CD14-positive monocyte (primary cell): ENCODE data around the gene COPS3. TPM values are rescaled to one million over a fixed set of nuclear protein-coding genes. Genes with fewer than 3 reads are reported as not detected.
A peak's percentile ranks its signal among the peaks of the same experiment; 100 is the strongest.

Experiments used
- DNase-seq, 3 donors: peaks; one replicate each; pipeline ENCODE4 v3.0.0-alpha.2; 2011 to 2022
- H2AFZ ChIP-seq: 2 replicates; pipeline ENCODE4 v1.6.0; 2012; ENCODE audit warnings: mild to moderate bottlenecking, low read depth, low read length, inconsistent platforms; ENCODE audit not compliant: insufficient read depth, poor library complexity, severe bottlenecking
- H3K27ac ChIP-seq, 2 donors: 1 replicate in 1 of 2; 2 replicates in 1 of 2; pipeline ENCODE4 v1.5.1; 2012 to 2013; ENCODE audit warnings: low read length in 2 of 2, control low read depth in 1 of 2, inconsistent platforms in 1 of 2, low read depth in 1 of 2, mild to moderate bottlenecking in 1 of 2
- H3K27me3 ChIP-seq, 2 donors: one replicate each; pipeline versions ENCODE4 v1.6.0 to v1.6.1; 2011 to 2013; ENCODE audit warnings: low read length in 2 of 2; ENCODE audit not compliant: control insufficient read depth in 2 of 2, insufficient read depth in 2 of 2
- H3K36me3 ChIP-seq, 2 donors: replicated peaks in 1 of 2; 1 replicate in 1 of 2; 2 replicates in 1 of 2; pipeline versions ENCODE4 v1.5.1 to v1.6.1; 2012 to 2013; ENCODE audit warnings: low read length in 2 of 2, control low read depth in 1 of 2, inconsistent platforms in 1 of 2, mild to moderate bottlenecking in 1 of 2; ENCODE audit not compliant: insufficient read depth in 2 of 2, control insufficient read depth in 1 of 2
- H3K4me1 ChIP-seq, 2 donors: 1 replicate in 1 of 2; 2 replicates in 1 of 2; pipeline versions ENCODE4 v1.5.1 to v1.6.1; 2012 to 2013; ENCODE audit warnings: low read length in 2 of 2, control low read depth in 1 of 2, inconsistent platforms in 1 of 2, mild to moderate bottlenecking in 1 of 2, moderate library complexity in 1 of 2; ENCODE audit not compliant: insufficient read depth in 2 of 2, control insufficient read depth in 1 of 2
- H3K4me2 ChIP-seq: replicated peaks from 2 replicates; pipeline ENCODE3; 2012; ENCODE audit warnings: low read length, moderate library complexity, mild to moderate bottlenecking; ENCODE audit not compliant: poor library complexity, severe bottlenecking; ENCODE audit errors: extremely low read depth
- H3K4me3 ChIP-seq, 3 experiments: fragments of 200-600 bp in 1 of 3; sonication (generic) in 1 of 3; replicated peaks in 1 of 3; 1 replicate in 2 of 3; 2 replicates in 1 of 3; pipeline ENCODE4 v1.5.1; 2011 to 2013; ENCODE audit warnings: low read length in 3 of 3, mild to moderate bottlenecking in 3 of 3, control low read depth in 2 of 3, low read depth in 2 of 3, inconsistent platforms in 1 of 3, moderate library complexity in 1 of 3
- H3K79me2 ChIP-seq: 2 replicates; pipeline ENCODE4 v1.6.0; 2012; ENCODE audit warnings: mild to moderate bottlenecking, control low read depth, inconsistent platforms, low read length, moderate library complexity; ENCODE audit not compliant: insufficient read depth
- H3K9ac ChIP-seq: 2 replicates; pipeline ENCODE4 v1.6.0; 2017; ENCODE audit warnings: low read length, mild to moderate bottlenecking; ENCODE audit not compliant: insufficient read depth, poor library complexity, severe bottlenecking
- H3K9me3 ChIP-seq, 2 donors: replicated peaks in 1 of 2; 1 replicate in 1 of 2; 2 replicates in 1 of 2; pipeline versions ENCODE4 v1.5.1 to v1.6.1; 2012 to 2013; ENCODE audit warnings: low read length in 2 of 2, control low read depth in 1 of 2; ENCODE audit not compliant: control insufficient read depth in 1 of 2, insufficient read depth in 1 of 2
- H4K20me1 ChIP-seq: 2 replicates; pipeline ENCODE4 v1.6.0; 2012; ENCODE audit warnings: mild to moderate bottlenecking, low read length, control low read depth, moderate library complexity; ENCODE audit not compliant: insufficient read depth
- H3K27ac Mint-ChIP-seq, 7 donors: one replicate each; pipeline ENCODE4 v1.8.0; 2020; ENCODE audit warnings: mild to moderate bottlenecking in 7 of 7, mixed read lengths in 7 of 7, moderate library complexity in 6 of 7, inconsistent platforms in 2 of 7
- H3K27me3 Mint-ChIP-seq, 3 donors: one replicate each; pipeline ENCODE4 v1.8.0; 2021 to 2022; ENCODE audit warnings: low read depth in 3 of 3, mild to moderate bottlenecking in 3 of 3, mixed read lengths in 3 of 3, moderate library complexity in 3 of 3, inconsistent platforms in 1 of 3
- H3K36me3 Mint-ChIP-seq, 2 donors: one replicate each; pipeline ENCODE4 v1.8.0; 2020; ENCODE audit warnings: mixed read lengths in 2 of 2, inconsistent platforms in 1 of 2, mild to moderate bottlenecking in 1 of 2
- H3K4me1 Mint-ChIP-seq: one replicate; pipeline ENCODE4 v1.8.0; 2020; ENCODE audit warnings: mild to moderate bottlenecking, mixed read lengths
- H3K4me3 Mint-ChIP-seq, 2 donors: one replicate each; pipeline ENCODE4 v1.8.0; 2020; ENCODE audit warnings: mild to moderate bottlenecking in 2 of 2, mixed read lengths in 2 of 2, moderate library complexity in 1 of 2
- H3K9me3 Mint-ChIP-seq, 7 donors: one replicate each; pipeline ENCODE4 v1.8.0; 2020 to 2022; ENCODE audit warnings: mixed read lengths in 7 of 7, mild to moderate bottlenecking in 6 of 7, moderate library complexity in 6 of 7, inconsistent platforms in 2 of 7
- CTCF ChIP-seq: fragments of 200-600 bp; IDR thresholded peaks from one replicate; pipeline ENCODE4 v1.8.0; 2022; ENCODE audit warnings: antibody characterized with exemption, mild to moderate bottlenecking
- WGBS: methylation state at CpG from one replicate; pipeline ENCODE4 v1.1.5; 2013; ENCODE audit warnings: missing lambda C conversion rate; ENCODE audit not compliant: insufficient coverage; 5-methylcytosine and 5-hydroxymethylcytosine counted together
- intact Hi-C, 2 donors: fragments of 100-400 bp; cut with micrococcal nuclease; formaldehyde crosslinking; loops; one replicate each; pipeline versions ENCODE4 v1.15.0 to v1.15.1; 2023
- polyA plus RNA-seq, 3 donors: library from polyadenylated mRNA; depleted of rRNA in 1 of 3; unstranded in 2 of 3; stranded (reverse) in 1 of 3; fragments of 300-500 nt in 2 of 3; fragments of >200 nt in 1 of 3; fragmentation: Illumina TruSeq in 2 of 3; gene quantifications; 1 replicate in 2 of 3; 2 replicates in 1 of 3; pipeline ENCODE4 v1.2.3, GENCODE V29; 2012 to 2021

The COPS3 gene
- polyA plus RNA-seq, 3 donors, result 47.6 to 122 (median 117) TPM

- H3K79me2 ChIP-seq, result no peaks in the 10 kb centered on the region
Observed at GRCh38 chr17:17221329-17221728, 59.7 kb downstream of the COPS3 start.

GRCh38 chr17:17220529-17220928 is 60.5 kb downstream of the COPS3 start:
- no peak for DNase-seq
- Histone ChIP-seq H3K4me3 (no peak overlapping the region), H2AFZ (no peak overlapping the region), H3K27ac (no peak overlapping the region), H3K4me1 (no peaks in the 10 kb centered on the region), H3K36me3 (peaks cover 95 to 100% of the 10 kb centered on the region in 2 donors), H3K27me3 (no peaks in the 10 kb centered on the region), H3K79me2 (no peaks in the 10 kb centered on the region), H4K20me1 (peaks cover 62% of the 10 kb centered on the region), H3K9me3 (no peaks in the 10 kb centered on the region), H3K4me2 (no peak overlapping the region), H3K9ac (no peak overlapping the region)
- Mint-ChIP-seq H3K27me3 (peaks cover 0 to 1% (median 0%) of the 10 kb centered on the region in 3 donors), H3K9me3 (no peaks in the 10 kb centered on the region), H3K27ac (peak overlapping the region in 2 of 7 donors; percentile 0 to 4), H3K4me1 (no peaks in the 10 kb centered on the region), H3K4me3 (no peak overlapping the region), H3K36me3 (peaks cover 95 to 100% of the 10 kb centered on the region in 2 donors)
- no peak for TF ChIP-seq CTCF
- intact Hi-C loops, result no loop called here
- WGBS, result 98% methylated on average over 8 of the region's 8 CpGs

More at GRCh38 chr17:17221329-17221728, 59.7 kb downstream of the COPS3 start:
- no peaks in the 10 kb centered on the region for H3K27me3 ChIP-seq
- Mint-ChIP-seq H3K27ac (peak overlapping the region in 2 of 7 donors; percentile 0 to 30), H3K9me3 (no peaks in the 10 kb centered on the region), H3K4me3 (no peak overlapping the region), H3K27me3 (no peaks in the 10 kb centered on the region), H3K36me3 (peaks cover 94 to 100% of the 10 kb centered on the region in 2 donors), H3K4me1 (no peaks in the 10 kb centered on the region)
- TF ChIP-seq CTCF, result no peak
- H2AFZ ChIP-seq, result no peak overlapping the region
- no peaks in the 10 kb centered on the region for H3K4me1 ChIP-seq
- no peak overlapping the region for H3K9ac ChIP-seq
- H3K4me3 ChIP-seq, result no peak overlapping the region
- intact Hi-C loops, result no loop called here
- H4K20me1 ChIP-seq, result peaks cover 59% of the 10 kb centered on the region
- peaks cover 95 to 100% of the 10 kb centered on the region in 2 donors for H3K36me3 ChIP-seq
- no peak overlapping the region for H3K27ac ChIP-seq
- H3K9me3 ChIP-seq, result no peaks in the 10 kb centered on the region
- no peak overlapping the region for H3K4me2 ChIP-seq
- no peak for DNase-seq
- WGBS, result 97% methylated on average over 21 of the region's 22 CpGs
